NCI-H2196 (cell line): ENCODE data around the gene SCAF8.
A peak's percentile ranks its signal among the peaks of the same experiment; 100 is the strongest.
"Not testable (repeated sequence)": the region's sequence is repeated elsewhere in the genome, so short reads cannot be mapped to it uniquely, and the experiment has no call there.

Experiments
- DNase-seq: peaks from one replicate; lab custom pipeline; 2025; ENCODE audit not compliant: unreplicated experiment; lab: John Stamatoyannopoulos, UW

Gene SCAF8

DNA sequence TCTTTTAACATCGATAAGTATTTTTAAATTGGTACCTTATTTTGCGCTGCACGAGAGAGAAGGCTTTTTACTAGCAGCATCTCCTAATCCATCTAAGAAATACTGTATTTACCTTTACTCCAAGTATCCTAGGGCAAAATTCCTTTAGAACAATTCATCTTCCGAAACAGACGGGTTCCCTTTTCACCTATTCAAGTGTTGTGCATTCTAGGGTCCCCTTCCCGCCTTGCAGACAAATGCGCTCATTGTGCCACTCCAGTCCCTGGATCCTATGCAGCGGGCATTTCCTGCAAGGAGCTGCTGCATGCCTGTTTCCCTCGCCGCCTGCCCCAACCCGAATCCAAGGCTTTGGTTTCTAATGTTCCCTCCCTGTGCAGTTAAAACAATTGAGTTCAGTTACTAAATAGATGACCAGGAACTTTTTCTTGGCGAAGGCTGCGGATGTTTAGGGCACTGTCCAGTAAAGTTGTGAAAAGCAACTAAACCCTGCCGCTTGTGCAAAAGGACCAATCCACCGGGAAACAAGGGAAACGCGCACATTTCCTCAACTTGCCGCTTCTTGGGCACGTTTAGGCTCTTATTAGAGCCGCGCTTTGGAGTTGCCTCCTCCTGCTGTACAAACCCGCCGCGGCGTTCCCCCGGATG, 556 bp upstream of the SCAF8 start:
- peak; percentile 8 for DNase-seq

DNA sequence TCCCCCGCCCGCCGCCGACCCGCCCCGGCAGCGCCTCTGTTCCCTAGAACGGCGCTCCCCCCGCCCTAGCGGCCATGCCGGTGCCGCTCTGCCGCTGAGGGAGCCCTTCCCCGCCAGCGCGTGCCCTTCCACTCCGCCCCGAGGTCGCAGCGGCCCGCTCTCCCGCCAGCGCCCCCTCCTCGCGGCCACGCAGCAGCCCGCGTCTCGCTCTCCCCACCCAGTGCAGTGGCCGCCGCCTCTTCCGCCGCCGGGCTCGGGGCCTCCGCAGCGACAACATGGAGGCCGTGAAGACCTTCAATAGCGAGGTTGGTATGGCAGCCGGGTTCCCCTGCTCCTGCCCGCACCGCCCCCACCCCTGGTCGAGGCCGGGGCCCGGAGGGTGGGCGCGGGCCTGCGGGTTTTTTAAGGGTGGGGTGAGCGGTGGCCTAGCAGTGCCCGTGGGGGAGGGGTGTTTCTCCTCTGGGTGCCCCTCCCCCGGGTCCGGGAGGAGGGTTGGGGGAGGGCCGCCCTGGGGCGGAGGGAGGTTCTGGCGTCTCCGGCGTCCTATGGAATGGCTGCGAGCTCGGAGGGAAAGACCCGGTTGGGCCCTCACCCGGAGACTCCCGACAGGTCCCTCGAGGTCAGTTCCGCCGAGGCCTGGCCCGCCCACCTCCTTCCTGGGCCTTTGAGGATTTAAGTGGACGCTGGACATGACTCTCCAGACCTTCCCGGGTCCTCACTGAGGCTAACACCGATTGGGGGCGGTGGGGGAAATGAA, 588 bp downstream of the SCAF8 start:
- peak; percentile 83 for DNase-seq

DNA sequence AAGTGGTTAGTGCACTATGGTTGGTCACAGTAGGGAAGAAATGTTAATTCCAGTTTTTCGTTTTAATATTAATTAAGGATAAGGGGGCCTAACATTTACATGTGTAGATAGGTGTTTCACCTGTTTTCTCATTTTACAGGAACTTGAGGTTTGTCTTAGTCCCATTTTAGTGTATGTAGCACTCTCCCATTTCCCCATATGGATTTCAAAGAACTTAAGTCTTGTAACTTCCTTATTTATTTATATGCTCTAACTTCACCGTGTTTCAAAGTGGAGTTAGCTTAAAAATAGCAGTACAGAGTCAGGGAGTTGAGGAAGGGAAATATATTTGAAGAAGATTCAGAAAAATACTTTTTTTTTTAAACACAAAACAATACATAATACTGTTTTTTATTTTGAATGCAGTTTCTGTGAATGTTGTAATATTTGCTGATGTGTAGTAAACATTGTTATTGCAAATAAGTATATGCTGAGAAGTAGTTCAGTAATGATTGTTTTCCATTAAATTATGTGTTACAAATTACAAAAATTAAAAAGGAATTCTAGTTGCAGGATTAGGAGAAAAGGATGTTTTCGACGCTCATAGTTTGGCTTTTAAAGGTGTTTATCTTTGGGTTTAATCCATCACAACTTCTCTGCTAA, 3.5 kb downstream of the SCAF8 start:
- DNase-seq = no peak

DNA sequence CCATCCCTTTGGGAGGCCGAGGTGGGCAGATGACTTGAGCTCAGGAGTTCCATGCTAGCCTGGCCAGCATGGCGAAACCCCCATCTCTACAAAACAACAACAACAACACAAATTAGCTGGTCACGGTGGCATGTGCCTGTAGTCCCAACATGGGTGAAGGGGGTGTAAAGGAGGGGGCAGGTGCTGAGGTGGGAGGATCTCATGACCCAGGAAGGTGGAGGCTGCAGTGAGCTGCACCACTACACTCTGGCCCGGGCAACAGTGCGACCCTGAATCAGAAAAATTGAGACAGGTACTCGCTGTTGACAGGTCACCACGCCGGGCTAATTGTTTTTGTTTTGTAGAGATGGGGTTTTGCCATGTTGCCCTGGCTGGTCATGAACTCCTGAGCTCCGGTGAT, 4.2 kb downstream of the SCAF8 start:
- no peak for DNase-seq

DNA sequence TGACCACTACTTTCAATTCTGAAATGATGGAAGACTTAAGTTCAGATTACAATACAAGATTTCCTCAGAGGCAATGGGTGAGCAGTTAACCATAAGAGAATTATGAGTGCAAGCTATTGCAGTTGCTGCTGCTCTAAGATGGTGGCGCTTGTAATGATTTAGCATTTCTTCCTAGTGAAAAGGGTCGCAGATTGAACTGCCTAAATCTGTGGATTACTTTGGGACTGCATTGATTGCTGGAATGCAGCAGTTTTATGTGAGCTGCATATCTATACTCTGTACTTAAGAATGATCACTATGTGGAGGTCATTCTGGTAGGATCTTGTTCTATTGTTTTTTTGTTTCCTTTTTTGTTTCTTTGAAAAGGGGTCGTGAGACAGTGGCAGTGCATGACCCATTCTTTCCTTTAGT, 5.3 kb downstream of the SCAF8 start:
- DNase-seq = no peak

DNA sequence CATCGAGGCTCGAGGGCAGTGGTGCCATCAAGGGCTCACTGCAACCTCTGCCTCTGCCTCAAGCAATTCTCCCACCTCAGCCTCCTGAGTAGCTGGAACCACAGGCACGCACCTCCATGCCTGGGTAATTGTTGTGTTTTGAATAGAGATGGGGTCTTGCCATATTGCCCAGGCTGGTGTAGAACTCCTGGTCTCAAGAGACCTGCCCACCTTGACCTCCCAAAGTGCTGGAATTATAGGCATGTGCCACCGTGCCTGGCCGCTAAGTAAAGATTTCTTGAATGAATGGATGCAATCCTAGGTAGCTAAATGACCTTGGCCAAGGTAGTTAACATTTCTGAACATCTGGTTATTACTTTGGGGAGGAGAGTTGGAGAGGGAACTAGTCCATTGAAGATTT, 7.4 kb downstream of the SCAF8 start:
- DNase-seq = no peak

DNA sequence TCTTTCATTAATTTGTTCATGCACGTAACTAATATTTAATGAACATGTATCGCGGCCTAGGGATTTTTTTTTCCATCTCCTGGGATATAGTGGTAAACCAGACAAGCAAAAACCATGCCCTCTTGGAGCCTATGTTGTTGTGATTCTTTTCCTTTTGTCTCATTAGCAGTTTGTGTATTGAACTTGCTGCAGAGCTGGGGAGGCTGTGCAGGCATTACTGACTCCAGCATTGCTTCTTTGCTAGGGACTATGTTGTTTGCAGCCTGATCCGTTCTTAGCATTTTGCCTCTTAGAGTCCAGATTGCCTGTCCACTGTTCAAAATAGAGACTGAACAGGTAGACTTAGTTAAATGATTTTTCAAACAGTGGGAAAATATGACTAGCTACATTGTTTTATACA, 9.7 kb downstream of the SCAF8 start:
- no peak for DNase-seq

DNA sequence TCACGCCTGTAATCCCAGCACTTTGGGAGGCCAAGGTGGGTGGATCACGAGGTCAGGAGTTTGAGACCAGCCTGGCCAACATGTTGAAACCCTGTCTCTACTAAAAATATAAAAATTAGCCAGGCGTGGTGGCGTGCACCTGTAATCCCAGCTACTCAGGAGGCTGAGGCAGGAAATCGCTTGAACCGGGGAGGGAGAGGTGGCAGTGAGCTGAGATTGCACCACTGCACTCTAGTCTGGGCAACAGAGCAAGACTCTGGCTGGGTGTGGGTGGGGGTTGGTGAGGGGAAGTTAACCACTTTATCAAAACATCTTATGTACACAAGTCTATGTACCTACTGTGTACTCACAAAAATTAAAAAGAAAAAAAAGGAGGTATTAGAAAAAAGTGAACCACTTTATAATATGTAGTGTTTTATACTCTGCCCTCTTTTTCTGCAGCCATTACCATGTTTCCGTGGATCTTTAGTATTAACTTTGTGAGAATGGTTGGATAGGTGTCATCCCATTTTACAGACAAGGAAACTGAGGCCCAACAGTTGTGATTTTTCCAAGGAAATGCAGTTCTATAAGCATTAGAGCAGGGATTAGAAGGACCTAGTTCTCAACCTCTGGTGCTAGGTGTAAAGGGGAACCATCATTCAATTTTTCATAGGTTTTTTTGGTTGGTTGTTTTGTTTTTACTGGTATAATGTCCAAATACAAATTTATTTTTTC, 11.0 kb downstream of the SCAF8 start:
- not testable (repeated sequence) for DNase-seq

DNA sequence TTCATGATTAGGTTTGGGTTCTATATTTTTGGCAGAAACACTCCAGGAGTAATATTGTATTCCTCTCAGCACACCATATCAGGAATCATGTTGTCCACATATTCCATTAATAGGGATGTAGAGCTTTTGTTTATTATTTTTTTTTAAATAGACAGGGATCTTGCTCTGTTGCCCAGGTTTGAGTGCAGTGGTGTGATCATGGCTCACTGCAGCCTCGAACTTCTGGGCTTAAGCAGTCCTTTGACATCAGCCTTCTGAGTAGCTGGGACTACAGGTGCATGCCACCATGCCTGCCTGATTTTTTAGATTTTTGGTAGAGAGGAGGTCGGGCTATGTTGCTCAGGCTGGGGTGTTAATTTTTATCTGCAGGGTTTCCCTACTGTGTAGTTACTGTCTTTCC, 12.0 kb downstream of the SCAF8 start:
- no peak for DNase-seq

DNA sequence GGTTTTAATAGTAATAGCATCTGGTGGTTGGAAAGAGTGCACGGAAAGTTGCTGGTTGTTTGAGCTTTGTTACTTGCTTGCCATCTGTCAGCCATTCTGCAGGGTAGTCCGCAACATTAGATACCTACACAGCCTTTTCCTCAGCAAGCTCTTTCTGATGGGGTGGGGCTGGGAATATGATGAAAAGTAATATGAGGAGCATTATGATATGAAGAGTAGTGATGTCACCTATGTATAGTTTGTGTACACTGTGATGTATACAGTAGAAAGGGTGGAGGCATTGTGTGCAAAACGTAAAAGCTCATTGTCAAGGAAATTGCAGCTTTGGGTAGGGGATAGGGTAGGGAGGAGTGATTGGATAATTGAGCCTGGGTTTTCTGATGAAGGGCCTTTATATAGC, 16.1 kb downstream of the SCAF8 start:
- DNase-seq = no peak

DNA sequence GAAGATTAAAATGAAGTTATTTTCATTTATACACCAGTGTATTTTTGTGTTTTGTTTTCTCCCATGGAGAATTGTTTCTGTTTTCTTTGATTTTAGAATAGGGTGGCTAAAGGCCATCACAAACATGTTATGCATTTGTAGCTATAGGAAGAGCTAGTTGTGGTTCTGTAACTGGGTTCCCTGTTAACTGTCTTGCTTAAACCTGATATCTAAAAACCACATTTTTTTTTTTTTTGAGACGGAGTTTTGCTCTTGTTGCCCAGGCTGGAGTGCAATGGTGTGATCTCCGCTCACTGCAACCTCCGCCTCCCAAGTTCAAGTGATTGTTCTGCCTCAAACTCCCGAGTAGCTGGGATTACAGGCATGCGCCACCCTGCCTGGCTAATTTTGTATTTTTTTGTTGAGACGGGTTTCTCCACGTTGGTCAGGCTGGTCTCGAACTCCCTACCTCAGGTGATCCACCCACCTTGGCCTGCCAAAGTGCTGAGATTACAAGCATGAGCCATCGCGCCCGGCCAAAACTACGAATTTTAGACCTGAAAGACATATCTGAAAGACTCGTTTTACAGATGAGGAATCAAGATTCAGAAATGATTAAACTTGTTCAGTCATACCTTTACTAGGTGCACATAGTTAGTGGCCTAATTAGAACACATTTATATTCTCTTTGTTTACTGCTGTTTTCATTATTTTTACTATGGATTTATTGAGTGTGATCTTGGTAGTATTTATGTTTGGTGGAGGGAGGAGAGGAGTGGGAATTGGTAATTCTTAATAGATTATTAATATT, 18.0 kb downstream of the SCAF8 start:
- no peak for DNase-seq

DNA sequence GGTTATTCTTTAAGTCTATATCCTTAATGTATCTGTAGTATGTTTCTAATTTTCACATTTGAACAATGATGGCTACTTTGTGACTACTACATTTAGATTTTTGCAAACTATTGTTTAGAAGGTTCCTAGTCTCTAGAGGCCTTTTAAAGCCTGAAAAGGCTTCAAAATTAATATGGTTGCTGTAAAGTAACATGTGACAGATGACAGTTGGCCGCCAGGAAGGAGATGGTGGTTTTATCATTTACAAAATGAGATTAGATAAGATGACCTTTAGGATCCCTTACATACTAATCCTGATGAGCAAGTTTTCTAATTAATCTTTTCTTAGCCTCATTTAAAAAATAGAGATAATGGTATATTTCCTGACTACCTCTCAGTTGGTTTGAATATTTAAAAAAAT, 18.8 kb downstream of the SCAF8 start:
- no peak for DNase-seq

DNA sequence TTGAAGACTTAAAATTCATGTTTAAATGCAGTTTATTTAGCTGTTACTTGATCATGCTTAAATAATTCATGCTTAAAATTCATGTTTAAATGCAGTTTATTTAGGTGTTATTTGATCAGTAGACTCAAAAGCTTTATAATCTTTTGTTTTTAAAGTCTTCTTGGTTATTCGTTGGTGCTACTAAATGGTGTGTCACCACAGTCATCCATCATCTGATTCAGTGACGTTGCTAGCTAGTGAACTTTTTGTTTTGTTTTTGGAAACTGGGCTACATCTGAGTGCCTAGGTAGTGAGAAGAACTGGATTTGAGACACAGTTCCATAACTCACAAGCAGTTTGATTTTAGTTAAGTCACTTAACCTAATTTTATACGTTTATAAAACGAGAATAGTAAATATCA, 20.9 kb downstream of the SCAF8 start:
- no peak for DNase-seq

DNA sequence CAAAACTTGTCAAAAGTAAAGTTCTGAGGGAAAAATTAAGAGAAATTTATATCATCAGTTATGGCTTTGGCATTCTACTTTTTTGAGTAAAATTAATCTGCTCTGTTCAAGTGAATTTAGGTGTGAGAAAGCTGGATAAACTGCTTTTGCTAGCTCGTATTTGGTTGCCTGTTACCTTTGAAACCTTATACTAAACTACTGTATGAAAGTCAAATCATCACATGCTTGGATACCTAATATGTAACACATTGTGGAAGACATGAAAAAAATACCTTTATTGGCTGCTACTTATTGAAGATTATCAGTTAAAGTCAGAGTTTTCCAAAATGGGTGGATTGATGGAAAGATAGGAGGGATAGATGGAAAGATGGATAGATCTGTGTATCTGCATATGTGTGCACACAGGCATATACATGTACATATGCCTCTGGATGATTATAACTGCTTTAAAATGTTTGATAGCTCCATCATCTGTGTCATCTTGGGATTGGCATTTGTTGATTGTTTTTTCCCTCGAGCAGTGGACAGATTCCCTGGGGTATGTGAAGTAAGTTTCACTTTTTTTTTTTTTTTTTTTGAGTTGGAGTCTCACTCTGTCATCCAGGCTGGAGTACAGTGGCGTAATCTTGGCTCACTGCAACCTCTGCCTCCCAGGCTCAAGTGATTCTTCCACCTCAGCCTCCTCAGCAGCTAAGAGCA, 24.3 kb downstream of the SCAF8 start:
- DNase-seq = no peak

DNA sequence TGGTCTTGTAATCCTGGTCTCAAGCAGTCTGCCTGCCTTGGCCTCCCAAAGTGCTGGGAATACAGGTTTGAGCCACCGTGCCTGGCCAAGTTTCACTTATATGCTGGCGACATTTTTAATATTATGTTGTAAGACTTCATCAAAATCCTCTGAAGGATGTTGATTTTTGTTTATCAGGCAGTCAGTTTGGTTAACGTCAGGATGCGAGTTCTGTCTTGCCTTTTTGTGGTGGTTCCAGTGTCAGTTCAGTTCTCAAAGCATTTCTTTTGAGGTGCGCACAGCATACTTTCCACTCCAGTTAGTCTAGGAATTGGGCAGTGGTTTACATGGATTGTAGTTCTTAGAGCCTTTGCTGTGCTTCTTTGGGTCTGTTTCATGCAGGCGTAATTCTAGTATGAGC, 24.9 kb downstream of the SCAF8 start:
- DNase-seq = no peak

DNA sequence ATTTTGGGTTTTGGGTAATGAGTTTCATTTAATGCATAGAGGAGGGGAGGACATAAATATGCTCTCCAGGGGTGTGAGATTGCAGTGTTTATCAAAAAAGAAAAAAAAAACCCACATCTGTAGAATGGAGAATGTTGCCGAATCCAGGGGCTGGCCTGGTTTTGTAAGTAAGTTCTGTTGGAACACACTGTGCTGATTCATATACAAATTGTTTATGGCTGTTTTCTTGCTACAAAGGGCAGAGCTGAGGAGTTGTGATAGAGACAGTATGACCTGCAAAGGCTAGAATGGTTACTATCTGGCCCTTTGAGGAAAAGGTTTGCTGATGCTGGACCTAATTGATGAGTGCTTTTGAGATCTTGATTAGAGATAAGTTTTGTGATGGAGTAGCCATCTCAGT, 30.4 kb downstream of the SCAF8 start:
- no peak for DNase-seq

DNA sequence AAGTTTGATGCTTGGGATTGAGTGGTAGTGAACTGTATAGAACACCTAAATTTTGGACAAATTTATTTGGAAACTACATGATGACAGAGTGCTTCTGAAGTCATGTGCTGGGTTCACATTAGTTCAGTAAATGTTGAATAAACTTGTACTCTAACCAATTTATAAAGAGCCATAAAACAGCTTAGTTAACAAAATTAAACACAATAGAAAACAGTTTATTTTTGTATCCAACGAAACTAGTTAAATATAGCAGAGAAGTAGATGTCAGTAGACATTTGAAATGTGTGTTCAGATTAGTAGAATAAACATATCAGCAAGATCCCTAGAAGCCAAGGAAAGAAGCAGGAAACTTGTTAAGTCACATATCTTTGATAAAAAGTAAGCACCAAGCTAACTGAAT, 32.1 kb downstream of the SCAF8 start:
- no peak for DNase-seq

DNA sequence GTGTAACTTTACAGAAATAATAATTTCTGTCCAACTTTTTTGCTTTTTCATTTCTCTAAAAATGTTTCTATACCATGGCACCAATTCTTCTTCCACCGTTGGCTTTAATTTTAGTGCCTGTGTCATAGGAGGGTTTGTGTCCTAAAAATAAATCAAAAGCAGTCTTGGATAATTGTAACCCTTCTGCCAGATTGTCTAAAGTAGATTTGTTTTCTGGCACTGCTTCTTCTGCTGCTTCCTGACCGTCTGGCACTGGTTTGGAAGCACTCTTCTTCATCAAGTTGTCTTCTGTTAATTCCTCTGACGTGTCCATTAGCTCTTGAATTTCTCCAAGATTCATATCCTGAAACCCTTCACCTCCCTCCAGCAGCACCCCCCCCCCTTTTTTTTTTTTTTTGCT, 33.1 kb downstream of the SCAF8 start:
- no peak for DNase-seq

DNA sequence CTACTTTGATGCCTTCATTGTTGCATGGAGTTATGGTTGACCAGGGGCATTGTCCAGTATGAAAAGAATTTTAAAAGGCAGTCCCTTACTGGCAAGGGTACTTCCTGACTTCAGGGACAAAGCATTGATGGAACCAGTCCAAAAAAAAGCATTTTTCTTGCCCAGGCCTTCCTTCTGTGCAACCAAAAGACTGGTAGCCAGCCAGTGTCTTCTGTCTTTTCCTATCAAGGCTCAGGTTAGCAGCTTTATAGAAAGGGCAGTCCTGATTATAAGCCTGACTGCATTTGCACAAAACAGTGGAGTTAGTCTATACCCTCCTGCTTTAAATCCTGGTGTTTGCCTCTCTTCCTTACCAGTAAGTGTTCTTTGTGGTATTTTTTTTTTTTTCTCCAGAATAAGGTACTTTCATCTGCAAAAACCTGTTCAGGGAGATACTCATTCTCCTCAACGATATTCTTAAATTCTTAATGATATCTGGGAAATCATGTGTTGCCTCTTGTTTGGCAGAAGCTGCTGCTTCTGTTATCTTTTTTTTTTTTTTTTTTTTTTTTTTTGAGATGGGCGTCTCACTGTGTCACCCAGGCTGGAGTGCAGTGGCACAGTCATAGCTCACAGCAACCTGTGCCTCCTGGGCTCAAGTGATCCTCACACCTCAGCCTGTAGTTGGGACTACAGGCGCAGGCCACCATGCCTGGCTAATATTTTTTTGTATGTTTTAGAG, 33.9 kb downstream of the SCAF8 start:
- peak; percentile 3 for DNase-seq

DNA sequence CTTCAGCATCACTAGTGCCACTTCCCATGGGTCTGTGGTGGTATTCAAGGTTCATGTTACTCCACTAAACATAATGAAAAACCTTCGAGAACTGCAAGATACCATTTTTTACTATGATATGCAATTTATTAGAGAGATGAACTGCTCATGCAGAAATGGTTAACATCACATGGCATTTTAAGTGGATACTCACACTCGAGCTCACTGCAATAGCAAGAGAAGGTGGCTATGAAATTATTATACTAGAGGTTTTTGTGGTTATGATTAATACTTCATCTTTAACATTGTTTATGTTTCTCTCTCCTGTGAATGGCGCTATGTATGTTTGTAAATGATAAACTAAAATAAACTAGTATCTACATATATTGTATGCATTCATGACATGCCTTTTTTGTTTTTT, 35.1 kb downstream of the SCAF8 start:
- DNase-seq = no peak
